H1 (cell line): Measurements from ENCODE around the gene INSIG1.

Source experiments
- BCL11A ChIP-seq, 2 experiments: IDR thresholded peaks; one replicate each; pipeline ENCODE4 v1.6.1; 2011; ENCODE audit warnings: low read depth in 2 of 2, low read length in 2 of 2, mild to moderate bottlenecking in 2 of 2
- HDAC2 ChIP-seq, 2 experiments: fragments of 300-600 bp in 1 of 2; sonication (generic) in 1 of 2; IDR thresholded peaks; 2 replicates each; pipeline ENCODE4 v1.6.1; 2011 to 2012; ENCODE audit warnings: low read depth in 2 of 2, low read length in 2 of 2, mild to moderate bottlenecking in 2 of 2, moderate library complexity in 2 of 2, borderline replicate concordance in 1 of 2, inconsistent platforms in 1 of 2
- MAFK ChIP-seq: IDR thresholded peaks from 2 replicates; pipeline ENCODE4 v1.6.1; 2012; ENCODE audit warnings: low read depth, mild to moderate bottlenecking, improper control_type of control experiment, low read length
- TF ChIP-seq, protein P1 (sequence below): IDR thresholded peaks from 2 replicates; pipeline ENCODE4 v1.6.1; 2012; ENCODE audit warnings: low read length, inconsistent platforms
- TF ChIP-seq, protein P2 (sequence below), 3 experiments: IDR thresholded peaks; 1 replicate in 2 of 3; 2 replicates in 1 of 3; pipeline versions ENCODE4 v1.5.1 to v1.6.1; 2011; ENCODE audit warnings: low read length in 3 of 3, mild to moderate bottlenecking in 3 of 3, inconsistent platforms in 2 of 3, low read depth in 1 of 3, moderate library complexity in 1 of 3; ENCODE audit not compliant: insufficient read depth in 1 of 3; ENCODE audit errors: control extremely low read depth in 1 of 3

DNA sequence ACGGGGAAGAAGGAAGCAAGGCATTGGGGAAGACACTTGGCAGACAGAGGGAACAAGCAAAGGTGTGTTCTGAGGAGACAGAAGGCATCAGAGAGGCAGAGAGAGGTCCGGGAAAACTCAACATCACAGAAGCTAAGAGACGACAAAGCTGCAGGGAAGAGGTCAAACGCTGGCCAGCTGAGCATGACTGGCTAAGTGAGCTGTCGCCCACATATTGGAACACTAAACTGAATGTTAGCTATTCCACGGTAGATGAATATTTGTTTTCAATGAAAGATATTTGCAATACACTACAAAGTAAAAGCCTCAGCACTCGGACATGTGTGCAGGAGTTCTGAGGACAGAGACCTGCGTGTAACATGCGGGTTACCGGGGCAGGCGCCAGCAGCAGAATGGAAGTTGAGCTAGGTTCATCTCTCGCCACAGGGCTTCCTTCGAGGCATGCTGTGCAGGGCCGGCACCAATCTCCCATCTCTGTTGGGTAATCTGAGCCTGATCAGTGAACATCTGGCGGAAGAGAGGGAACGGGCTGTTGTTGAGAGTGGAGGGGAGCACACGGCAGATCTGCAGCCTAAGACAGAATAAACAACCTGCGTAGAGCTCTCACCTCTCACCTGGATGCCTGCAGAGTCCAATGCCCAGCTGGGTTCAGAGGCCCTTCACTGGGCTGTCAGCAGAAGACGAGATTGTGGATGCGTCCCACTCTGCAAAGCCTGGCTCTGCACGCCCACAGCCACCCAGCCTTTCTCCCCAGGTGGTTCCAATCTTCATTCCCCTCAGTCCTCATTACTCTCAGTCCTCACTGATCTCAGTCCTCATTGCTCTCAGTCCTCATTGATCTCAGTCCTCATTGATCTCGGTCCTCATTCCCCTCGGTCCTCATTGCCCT lies 35.9 kb downstream of the INSIG1 start:
- TF ChIP-seq, protein P1, sequence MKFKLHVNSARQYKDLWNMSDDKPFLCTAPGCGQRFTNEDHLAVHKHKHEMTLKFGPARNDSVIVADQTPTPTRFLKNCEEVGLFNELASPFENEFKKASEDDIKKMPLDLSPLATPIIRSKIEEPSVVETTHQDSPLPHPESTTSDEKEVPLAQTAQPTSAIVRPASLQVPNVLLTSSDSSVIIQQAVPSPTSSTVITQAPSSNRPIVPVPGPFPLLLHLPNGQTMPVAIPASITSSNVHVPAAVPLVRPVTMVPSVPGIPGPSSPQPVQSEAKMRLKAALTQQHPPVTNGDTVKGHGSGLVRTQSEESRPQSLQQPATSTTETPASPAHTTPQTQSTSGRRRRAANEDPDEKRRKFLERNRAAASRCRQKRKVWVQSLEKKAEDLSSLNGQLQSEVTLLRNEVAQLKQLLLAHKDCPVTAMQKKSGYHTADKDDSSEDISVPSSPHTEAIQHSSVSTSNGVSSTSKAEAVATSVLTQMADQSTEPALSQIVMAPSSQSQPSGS, result no peak
- no peak for TF ChIP-seq MAFK
- TF ChIP-seq, protein P2, sequence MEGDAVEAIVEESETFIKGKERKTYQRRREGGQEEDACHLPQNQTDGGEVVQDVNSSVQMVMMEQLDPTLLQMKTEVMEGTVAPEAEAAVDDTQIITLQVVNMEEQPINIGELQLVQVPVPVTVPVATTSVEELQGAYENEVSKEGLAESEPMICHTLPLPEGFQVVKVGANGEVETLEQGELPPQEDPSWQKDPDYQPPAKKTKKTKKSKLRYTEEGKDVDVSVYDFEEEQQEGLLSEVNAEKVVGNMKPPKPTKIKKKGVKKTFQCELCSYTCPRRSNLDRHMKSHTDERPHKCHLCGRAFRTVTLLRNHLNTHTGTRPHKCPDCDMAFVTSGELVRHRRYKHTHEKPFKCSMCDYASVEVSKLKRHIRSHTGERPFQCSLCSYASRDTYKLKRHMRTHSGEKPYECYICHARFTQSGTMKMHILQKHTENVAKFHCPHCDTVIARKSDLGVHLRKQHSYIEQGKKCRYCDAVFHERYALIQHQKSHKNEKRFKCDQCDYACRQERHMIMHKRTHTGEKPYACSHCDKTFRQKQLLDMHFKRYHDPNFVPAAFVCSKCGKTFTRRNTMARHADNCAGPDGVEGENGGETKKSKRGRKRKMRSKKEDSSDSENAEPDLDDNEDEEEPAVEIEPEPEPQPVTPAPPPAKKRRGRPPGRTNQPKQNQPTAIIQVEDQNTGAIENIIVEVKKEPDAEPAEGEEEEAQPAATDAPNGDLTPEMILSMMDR (IDR thresholded peaks at IDR 0.05; ENCODE audit: control extremely low read depth in 1 of 3, insufficient read depth in 1 of 3, low read depth in 1 of 3, low read length in 3 of 3), result no peak
- no peak for TF ChIP-seq HDAC2 (IDR thresholded peaks at IDR 0.05; ENCODE audit: borderline replicate concordance in 1 of 2, low read depth in 2 of 2, low read length in 2 of 2)
- no peak for TF ChIP-seq BCL11A (IDR thresholded peaks at IDR 0.05; ENCODE audit: low read depth in 2 of 2, low read length in 2 of 2)
